GM19452 (cell line): ENCODE data around the gene TMEM132D.

Experiments used
- ATAC-seq: cut with Tn5 transposase; IDR thresholded peaks from one replicate; pipeline ENCODE4 v1.9.1; 2021; ENCODE audit not compliant: unreplicated experiment

Gene TMEM132D

DNA sequence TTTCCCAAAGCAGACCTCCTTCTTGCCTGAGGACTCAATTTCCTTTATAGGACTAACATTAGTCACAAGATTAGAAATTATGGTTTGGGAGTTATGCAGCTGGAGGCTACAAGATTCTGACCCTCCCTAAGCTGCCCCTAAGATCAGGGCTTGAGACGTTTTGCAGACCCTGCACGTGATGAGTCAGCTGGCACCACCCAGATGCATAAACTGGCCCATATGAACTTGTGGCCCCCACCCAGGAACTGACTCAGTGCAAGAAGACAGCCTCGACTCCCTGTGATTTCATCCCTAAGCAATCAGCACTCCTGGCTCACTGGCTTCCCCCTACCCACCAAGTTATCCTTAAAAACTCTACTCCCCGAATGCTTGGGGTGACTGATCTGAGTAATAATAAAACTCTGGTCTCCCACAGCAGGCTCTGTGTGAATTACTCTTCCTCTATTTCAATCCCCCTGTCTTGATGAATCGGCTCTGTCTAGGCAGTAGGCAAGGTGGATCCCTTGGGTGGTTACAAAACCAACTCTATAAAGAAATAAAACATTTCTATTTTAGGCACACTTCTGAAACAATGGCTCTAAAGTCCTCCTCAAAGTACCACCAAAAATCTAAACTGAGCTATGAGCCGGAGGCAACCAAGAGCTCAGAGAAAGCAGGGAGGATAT is 233.4 kb downstream of the TMEM132D start:
- ATAC-seq = no peak

DNA sequence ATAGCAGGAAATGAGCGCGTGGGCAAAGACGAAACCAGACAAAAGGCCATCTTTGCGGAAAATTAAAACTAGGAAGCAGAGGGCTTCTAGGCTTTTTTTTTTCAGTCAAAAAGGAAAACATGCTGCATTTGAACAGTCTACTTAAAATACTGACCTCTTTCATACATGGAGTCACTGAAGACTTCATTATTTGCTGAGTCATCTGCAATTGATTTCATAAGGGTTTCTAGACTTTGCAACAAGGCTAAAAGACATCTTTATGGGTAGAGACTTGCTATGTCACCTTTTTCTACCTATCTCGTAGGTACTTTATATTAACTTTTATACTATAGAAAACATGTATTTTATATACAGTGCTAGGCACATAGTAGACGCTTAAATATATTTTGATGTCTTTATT is 238.4 kb downstream of the TMEM132D start:
- ATAC-seq = no peak

DNA sequence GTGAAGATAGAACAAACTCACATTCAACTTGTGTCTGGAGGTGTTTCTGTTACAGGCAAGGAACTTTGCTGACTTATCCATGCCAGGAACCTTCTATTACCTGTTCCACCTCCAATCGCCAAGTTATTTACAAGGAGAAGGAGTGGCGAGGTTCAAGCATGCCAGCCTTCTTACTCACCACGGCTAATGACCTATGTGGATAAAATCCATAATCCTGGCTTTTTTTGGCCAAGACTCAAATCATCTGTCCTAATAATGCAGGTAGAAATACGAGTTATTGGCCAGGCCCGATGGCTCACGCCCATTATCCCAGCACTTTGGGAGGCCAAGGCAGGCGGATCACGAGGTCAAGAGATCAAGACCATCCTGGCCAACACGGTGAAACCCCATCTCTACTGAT is 241.6 kb downstream of the TMEM132D start:
- ATAC-seq = no peak

DNA sequence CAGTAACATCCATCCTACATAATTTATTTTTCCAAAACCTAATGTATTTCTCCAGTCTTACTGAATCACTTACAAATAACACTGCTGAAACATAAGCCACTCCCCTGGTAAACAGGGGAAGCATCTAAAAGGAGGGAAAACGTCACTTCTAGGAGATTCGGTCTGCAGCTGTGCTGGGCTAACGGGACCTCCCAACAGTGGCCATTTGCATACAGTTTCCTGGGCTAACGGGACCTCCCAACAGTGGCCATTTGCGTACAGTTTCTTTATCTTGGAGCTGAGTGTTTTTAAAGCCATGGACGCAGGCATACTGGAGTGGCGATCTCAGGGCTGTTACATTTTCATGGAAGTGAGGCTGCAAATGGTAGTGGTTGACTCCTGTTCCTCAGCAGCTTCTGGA is 242.9 kb downstream of the TMEM132D start:
- no peak for ATAC-seq

DNA sequence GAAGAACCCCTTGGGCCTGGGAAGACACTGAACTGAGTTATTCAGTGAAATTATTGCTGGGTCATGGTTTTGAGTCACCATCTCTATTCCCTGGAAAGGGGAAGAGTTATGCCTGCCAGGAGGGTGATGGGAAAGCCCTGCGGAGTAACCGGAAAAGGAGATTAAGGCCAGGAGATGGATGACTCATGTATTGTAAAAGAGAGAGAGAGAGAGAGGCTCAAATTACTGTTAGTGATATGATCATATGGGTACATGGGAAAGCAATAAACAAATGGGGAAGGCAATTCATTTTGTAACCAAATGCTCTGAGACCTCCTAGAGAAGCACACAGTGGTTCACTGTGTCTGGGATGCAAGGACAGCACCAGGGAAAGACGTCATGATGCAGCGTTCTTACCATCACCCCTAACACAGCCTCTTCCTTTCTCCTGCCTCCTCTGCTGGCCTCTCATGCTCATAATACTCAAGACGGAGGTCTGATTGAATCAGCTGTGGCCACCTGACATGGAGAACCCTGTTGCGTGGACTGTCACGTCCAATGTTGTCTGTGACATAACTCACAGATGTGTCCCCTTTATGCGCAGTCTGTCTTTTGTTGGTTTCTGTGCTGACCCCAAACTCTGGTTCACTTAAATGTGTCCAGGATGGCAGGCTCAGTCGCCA is 243.7 kb downstream of the TMEM132D start:
- no peak for ATAC-seq

DNA sequence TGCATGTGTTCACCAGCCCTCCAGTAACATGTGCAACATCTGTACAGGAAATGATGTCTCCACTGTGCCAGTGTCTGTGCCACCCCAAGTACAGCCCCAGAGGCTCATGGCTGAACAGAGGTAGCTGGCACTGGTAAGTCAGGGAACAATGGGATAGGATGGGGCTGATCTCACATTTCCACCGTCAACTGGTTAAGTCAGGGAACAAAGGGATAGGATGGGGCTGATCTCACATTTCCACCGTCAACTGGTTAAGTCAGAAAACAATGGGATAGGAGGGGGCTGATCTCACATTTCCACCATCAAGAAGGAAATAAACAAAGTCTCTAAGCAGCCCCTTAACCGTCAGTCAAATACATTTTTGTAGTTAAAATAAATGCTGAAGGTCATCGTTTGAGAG is 246.6 kb downstream of the TMEM132D start:
- ATAC-seq = no peak

DNA sequence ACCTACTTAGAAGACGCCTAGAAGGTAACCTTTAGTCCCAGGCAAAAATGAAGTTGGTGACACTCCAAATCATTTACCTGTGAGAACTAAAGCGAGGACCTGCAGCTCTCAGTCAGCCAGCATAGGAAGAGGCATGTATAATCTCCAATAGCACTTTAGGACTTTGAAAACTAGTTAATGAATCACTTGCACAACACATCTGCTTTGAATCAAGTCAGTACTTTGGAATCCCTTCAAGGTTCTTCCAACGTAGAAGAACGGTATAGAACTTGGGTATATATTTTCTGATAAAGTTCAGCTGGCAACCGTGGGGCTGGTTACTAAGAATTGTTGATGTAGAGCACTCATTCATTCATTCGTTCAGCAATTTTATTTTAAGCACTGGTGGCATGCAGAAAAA is 251.9 kb downstream of the TMEM132D start:
- no peak for ATAC-seq

DNA sequence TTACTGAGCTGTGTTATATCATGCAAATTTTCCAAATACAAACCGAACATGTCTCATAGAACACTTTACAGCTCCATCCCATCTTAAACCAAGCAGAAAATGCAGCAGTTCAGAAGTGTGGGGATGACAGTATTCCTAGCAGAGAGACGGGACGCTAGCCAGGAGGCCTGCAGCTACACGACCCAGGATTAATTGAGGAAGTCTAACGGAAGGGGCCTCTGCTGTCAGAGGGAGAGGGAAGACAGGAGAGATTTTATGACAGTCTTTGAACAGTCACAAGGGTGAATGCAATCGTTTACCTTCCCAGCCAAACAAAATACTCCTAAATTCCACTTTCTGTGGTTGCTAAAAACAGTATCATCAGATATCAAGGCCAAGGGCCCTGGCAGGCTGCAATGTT is 261.9 kb downstream of the TMEM132D start:
- ATAC-seq = no peak

DNA sequence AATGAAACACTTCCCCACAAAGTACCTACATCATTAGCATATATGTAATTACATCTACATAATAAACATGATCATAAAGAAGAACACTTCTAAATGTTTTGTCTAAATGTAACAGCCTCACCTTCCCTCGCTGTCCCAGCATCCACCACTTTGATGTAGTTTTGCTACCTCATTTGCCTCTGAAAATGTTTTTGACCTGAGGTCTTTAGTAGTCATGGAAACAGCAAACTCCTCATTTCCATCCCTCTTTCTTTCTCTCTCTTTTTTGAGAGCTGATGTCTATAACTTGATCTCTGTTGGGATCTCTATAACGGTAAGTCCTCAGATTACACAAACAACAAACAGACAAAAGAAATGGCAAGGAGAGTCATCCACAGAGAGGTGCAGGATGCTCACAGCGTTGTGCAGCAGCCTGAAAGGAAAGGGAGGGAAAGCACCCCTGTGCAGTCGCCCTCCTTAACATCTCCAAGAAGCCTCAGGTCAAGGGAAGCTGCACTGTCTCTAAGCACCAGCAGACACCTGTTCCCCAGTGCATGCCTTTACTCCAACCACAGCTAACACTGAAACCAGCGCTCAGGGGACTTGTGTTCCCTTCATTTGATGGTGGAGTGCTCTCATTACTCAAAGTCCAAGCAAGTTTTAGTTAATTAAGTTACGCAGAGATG is 268.7 kb downstream of the TMEM132D start:
- ATAC-seq = no peak

DNA sequence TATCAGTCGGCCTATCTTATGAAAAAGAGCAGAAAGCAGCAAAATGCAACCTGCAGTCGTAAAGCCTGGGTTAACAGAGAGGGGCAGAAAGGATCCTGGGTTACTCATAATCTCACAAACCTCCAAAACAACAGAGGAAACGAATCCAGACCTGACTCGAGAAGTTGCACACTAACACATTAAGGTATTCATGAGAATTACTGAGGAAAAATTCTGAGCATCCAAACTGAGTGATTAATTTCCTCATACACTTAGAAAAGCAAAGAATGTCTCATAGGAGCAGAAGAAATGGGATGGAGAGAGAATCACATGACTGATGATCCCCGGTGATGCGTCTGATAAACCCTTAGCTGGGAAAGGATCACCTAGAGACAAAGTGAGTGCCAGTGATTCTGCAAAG is 272.5 kb downstream of the TMEM132D start:
- ATAC-seq = no peak

DNA sequence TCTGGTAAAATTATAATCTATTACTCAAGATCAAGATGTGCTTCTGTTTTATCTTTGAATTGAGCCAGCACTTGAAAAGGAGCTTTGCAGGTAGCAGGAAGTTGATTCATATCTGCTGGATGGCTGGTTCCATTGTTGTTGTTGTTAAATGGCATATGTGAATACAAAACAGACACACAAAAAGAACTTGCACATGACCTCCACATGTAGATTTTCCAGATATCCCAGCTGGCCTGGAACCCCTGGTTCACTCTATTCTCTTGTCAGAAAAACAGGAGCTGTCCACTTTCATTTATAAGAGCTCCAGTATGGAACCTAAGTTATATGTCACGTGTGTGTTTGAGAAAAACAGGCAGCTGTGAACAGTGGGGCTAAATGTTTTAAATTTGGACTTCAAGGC is 273.9 kb downstream of the TMEM132D start:
- ATAC-seq = no peak

DNA sequence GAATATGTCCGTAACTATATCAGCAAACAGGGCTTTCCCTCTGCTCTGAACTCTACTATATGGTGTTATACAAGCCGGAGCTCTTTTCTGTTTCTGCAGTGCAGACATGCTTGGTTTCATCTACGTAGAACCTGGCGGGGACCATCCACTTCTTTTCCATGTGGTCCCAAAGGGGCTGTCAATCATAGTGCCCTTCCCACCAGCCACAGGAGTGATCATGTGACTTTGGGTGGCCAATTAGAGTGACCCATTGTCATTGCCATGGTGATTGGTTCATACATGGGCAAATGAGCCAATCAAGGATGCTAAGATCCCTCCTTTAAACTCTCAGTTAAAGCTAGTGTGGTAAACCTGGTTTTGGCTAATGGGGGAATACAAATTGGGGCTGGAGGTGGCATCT is 281.3 kb downstream of the TMEM132D start:
- no peak for ATAC-seq

DNA sequence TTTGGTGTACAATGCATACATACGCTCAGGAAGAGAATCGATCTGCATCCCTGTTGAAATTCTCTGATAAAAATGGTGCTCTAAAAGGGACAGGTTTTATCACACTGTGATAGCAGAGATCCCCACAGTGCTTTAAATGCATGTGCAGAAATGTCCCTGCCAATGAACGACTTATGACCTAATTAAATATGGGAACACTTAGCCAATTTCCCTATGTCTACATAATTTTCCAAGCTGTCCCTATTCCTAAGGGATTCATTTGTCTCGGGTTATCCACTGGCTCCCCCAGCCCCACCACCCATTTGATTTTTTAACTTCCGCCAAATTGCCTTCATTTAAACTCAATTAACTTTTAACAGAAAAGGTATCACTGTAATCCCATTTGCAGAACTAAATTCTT is 284.6 kb downstream of the TMEM132D start:
- ATAC-seq = no peak

DNA sequence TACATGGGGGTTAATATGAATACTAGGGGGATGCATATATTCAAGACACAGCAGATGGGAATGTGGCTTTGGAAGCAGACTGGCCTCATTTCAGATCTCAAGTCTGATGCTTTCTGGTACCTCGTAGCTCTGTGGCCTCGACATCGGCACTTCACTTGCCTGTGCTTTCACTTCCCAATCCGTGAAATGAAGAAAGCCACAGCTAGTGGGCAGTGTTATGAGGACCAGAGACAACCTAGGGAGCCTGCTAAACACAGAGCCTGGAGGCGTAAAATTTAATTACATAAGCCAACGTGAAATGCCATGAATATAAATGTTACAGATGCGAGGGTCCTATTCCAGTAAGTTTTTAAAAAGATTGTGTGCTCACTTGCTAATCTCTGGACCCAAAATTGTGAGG is 286.0 kb downstream of the TMEM132D start:
- ATAC-seq = no peak

DNA sequence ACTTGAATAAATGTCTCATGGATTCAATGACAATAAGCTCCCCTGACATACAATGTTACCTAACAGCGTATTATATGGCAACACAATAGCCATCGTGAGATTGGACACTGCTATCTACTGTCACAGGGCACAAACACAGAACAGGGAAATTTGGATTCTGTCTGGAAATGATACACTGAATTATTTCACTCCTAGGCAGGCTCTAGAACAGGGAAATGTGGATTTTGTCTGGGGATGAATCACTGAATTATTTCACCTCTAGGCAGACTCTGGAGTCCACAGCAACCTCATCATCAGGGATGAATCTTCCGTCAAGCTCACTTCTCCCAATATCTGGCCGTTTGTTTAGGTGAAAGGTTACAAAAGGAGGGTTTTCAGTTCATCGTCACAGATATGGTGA is 288.8 kb downstream of the TMEM132D start:
- no peak for ATAC-seq

DNA sequence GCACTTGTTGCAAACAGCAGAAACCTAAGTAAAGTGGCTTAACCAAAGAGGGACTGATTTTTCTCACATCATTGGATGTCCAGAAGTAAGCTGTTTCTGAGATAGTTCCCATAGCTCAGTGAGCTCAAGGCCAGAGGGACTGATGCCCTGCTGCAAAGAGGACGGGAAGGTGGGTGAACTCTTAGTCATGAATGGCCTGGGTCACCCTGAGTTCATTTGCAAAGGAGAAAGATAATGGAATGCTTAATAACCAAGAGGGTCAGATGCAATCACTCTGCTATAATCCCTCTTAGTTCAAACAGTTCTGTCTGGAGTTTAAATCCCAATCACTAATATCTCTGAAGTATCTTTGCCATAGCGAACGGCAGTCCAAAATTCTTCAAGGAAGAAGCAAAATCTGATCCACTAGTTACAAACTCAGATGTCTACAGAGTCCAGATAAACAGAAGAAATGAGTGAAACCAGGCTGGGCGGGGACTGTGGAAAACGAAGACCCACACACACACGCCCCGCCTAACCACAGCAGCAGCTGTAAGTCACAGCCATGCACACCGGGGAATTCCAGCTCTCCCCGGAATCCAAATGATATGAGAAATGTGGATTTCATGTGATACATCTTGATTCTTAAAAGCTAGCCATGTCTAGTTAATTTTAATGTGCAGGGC is 289.5 kb downstream of the TMEM132D start:
- no peak for ATAC-seq

DNA sequence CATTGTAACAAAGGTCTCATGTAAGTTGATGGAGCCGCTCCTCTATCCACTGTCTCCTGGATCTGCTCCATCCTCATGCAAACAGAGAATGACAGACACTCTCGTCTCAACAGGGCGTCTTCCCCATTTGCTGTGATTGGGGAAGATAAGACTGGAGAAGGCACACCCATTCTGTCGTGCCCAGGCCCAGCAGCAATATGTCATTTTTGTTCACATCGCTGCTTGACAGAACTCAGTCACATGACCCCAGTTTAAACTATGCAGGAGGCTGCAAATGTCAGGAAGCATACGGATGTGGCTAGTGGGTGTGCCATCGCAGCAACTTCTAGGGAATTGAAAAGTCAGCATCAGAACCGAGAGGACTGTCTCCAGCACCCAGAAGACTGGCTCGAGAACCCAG is 290.5 kb downstream of the TMEM132D start:
- ATAC-seq = no peak

DNA sequence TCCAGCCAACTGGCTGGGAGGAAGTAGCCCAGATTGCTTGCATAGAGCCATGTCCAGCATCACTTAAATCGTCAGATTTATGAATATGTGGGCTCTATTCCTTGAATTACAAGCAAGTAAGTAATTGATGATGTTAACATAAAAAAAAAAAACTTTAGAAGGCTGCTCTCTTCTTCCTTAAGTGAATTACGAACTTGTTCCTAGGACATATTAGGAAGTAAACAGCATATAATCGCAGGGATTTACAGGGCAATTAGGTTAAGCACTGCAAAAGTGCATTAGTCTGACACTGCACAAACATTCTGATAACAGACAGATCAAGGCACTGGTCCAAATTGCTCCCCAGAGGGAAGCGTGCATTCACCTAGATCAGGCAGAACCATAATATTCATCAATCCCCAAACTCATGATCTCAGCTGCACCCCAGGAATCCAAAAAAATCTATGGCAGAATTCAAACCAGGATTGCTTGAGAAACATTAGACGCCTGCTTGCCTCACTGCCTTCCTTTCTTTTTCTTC is 293.2 kb downstream of the TMEM132D start:
- no peak for ATAC-seq

DNA sequence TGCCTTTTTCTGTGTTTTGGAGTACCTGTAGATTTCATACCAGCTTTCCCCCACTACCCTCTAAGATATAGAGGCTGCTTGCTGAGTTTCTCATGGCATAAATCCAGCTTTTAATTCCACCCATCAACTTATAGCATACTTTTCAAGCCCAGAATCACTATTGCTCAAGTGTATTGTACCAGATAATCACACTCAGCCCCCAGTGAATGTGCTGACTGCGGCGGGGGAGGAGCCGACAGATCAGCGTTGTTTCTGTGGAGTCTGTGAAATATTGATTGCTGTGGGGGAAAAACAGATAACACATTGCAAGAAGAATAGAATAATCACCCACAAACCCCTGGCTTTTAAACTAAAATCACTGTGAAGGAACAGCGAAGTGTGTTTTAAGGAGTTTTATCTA is 296.1 kb downstream of the TMEM132D start:
- no peak for ATAC-seq

DNA sequence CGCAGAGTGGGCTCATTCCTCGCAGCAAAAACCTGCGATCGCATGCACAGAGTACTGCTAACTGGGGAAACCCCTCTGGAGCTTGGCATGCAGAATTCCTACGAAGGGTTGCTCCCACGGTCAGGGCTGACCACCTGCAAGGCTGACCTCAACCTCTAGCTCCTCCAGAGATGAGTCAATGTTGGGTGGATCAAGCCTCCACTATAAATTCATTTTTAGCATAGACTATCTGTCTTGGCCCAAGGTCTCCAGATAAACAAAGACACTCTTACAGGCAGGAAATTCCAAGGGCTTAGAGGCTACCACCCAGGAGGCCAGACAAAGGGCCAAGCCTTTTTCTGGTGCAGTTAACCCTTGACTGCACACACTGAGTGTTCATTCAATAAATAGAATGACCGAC is 296.5 kb downstream of the TMEM132D start:
- ATAC-seq = no peak

DNA sequence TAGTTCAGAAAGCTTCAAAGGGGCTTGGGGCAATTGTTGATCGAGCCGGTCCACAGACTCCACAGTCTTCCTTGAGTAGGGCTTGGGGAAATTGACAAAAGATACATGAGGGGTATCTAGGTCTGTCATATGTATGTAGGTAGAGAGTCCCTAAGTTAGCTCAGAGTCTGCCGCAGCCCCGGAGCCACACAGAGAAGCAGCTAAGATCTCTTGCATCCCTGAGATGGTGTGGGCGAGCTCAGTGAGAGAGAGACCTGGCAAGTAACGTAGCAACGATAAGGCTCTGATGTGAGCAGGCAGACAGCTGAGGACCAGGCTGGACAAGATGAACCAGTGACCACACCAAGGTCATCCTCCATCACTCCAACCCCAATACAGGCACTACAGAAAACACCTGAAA is 297.6 kb downstream of the TMEM132D start:
- ATAC-seq = no peak

DNA sequence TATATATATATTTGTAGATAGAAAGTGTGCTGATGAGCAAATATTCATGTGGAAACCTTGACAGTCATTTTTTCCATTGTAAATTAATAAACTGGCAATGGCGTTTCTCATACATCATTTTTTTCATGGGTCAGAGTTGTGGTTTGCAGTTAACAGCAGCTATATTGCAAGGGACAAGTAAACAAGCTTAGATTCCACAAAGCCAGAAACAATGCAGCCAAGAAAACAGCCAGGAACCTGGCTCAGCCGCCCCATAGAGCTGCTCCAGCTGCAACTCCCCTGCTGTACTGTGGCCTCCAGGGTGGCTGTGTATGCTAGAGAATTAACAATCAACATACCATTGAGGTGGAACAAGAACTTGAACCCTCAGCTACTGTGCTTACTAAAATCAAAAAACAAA is 298.2 kb downstream of the TMEM132D start:
- no peak for ATAC-seq
